Astrocyte (in vitro differentiated cells and primary cell): Measurements from ENCODE around the gene PDK2.

Experiments
- EZH2 ChIP-seq: IDR thresholded peaks from 2 replicates; pipeline ENCODE4 v1.6.1; 2012; ENCODE audit warnings: mild to moderate bottlenecking, low read length, inconsistent platforms; ENCODE audit not compliant: insufficient read depth
- TF ChIP-seq, protein P1 (sequence below): IDR thresholded peaks from 2 replicates; pipeline ENCODE4 v1.5.1; 2011; ENCODE audit warnings: low read depth, mild to moderate bottlenecking, inconsistent platforms, low read length, moderate library complexity; ENCODE audit not compliant: insufficient read depth

- TF ChIP-seq EZH2: no peak
- TF ChIP-seq, protein P1, sequence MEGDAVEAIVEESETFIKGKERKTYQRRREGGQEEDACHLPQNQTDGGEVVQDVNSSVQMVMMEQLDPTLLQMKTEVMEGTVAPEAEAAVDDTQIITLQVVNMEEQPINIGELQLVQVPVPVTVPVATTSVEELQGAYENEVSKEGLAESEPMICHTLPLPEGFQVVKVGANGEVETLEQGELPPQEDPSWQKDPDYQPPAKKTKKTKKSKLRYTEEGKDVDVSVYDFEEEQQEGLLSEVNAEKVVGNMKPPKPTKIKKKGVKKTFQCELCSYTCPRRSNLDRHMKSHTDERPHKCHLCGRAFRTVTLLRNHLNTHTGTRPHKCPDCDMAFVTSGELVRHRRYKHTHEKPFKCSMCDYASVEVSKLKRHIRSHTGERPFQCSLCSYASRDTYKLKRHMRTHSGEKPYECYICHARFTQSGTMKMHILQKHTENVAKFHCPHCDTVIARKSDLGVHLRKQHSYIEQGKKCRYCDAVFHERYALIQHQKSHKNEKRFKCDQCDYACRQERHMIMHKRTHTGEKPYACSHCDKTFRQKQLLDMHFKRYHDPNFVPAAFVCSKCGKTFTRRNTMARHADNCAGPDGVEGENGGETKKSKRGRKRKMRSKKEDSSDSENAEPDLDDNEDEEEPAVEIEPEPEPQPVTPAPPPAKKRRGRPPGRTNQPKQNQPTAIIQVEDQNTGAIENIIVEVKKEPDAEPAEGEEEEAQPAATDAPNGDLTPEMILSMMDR: no peak
Observed at GRCh38 chr17:50064253-50065001, 30.7 kb upstream of the PDK2 start.
